Spinal cord (tissue), 10 donors: ENCODE results near the gene GOLGA2. TPM values are rescaled to one million over a fixed set of nuclear protein-coding genes. Genes with fewer than 3 reads are reported as not detected.
A peak's percentile ranks its signal among the peaks of the same experiment; 100 is the strongest.

Experiments
- DNase-seq, 6 donors: peaks; one replicate each; pipeline versions ENCODE4 v3.0.0 to v3.0.0-alpha.2; 2013 to 2015; ENCODE audit warnings: low spot score in 6 of 6, low read depth in 4 of 6
- H3K27ac ChIP-seq: one replicate; pipeline ENCODE4 v1.5.1; 2013; ENCODE audit warnings: low read depth, low read length, control low read depth
- H3K27me3 ChIP-seq: one replicate; pipeline ENCODE4 v1.6.1; 2013; ENCODE audit warnings: low read length; ENCODE audit not compliant: control insufficient read depth, insufficient read depth
- H3K36me3 ChIP-seq: one replicate; pipeline ENCODE4 v1.6.1; 2013; ENCODE audit warnings: low read length; ENCODE audit not compliant: control insufficient read depth, insufficient read depth
- H3K4me1 ChIP-seq: one replicate; pipeline ENCODE4 v1.6.1; 2013; ENCODE audit warnings: low read length; ENCODE audit not compliant: control insufficient read depth, insufficient read depth
- H3K4me3 ChIP-seq: one replicate; pipeline ENCODE4 v1.5.1; 2013; ENCODE audit warnings: low read depth, low read length, control low read depth
- H3K9me3 ChIP-seq: one replicate; pipeline ENCODE4 v1.6.1; 2013; ENCODE audit warnings: low read length; ENCODE audit not compliant: control insufficient read depth, insufficient read depth
- WGBS: methylation state at CpG from one replicate; pipeline ENCODE4 v1.1.5; 2013; ENCODE audit warnings: missing lambda C conversion rate; ENCODE audit not compliant: insufficient coverage; 5-methylcytosine and 5-hydroxymethylcytosine counted together
- polyA plus RNA-seq, 2 donors: library from polyadenylated mRNA; unstranded; fragments of 120-200 nt; gene quantifications; one replicate each; pipeline ENCODE4 v1.2.1, GENCODE V29; 2013; ENCODE audit not compliant: insufficient read length in 2 of 2
- small RNA-seq: library from RNA; depleted of rRNA; stranded (forward); fragments of <200 nt; gene quantifications from one replicate; pipeline ENCODE3, GENCODE V24; 2014; ENCODE audit warnings: low replicate concordance
- total RNA-seq, 2 donors: library from RNA; depleted of rRNA in 1 of 2; stranded (reverse); fragments of 120-200 nt in 1 of 2; fragments of >200 nt in 1 of 2; gene quantifications; one replicate each; pipeline versions ENCODE4 v1.2.3 to v1.2.4, GENCODE V29; 2013 to 2014
- donor health status: healthy.

Gene GOLGA2
- total and polyA plus RNA-seq, 4 donors: 70.6 to 119 (median 86.0) TPM

DNA sequence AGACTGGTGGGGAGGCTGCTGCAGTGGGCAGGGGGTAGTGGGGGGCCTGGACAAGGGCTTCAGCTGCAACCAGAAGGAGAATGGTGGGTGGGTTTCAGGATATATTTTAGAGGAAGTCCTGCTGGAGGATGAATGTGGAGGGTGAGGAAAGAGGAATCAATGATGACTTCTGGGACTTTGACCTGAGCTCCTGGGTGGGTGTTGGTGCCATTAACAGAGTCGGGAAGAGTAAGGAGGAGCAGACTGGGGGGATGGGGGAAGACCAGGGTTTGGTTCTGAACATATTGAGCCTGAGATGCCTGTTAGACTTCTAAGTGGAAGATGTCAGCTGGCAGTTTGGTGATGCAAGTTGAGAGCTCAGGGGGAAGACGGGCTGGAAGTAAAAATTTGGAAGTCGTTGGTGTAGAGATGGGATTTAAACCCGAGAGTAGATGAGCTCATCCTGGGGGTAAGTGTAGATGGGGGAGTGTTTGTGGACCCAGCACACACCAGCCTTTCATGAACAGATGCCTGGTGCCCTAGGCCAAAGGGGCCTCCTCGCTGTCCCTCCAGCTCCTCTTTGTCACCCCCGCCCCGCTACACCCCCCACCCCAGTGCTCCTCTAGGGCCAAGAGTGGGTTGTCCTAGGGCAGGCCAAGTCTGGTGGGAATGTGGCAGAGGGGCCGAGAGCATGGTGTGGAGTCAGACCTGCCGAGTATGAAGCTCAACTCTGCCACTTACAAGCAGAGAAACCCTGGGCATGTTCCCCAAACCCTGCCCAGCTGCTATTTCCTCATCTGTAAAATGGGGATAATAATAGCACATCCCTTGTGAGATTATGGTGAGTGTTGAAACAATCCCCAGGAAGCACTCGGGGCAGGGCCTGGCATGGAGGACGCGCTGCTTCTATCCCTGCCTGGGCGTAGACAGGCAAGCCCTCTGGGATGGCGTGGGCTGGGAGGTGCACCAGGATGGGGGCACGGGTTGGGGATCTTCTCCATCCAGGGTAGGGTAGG is 68.6 kb downstream of the GOLGA2 start:
- H3K27ac ChIP-seq: no peak overlapping the region
- WGBS: 82% methylated on average over 9 of the region's 15 CpGs

DNA sequence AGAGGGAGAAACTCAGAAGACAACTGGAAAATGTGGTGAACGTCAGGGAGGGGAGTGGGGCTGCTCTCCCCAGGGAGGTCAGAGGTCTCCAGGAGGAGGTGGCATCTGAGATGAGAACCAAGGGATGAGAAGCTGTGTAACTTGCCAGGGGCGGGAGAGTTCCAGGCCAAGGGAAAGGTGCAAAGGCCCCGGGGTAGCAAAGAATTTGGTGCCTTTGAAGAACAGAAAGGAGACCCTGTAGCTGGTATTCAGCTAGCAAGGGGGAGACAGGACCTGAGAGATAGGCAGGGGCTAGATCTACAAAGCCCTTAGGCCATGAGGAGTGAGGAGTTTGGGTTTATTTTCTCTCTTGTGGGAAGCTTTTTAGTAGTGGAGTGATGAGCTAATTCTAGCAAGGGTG is 69.3 kb downstream of the GOLGA2 start:
- no peak for DNase-seq
- H3K9me3 ChIP-seq: no peaks in the 10 kb centered on the region
- peaks cover 3% of the 10 kb centered on the region for H3K27me3 ChIP-seq
- H3K36me3 ChIP-seq: peaks cover 37% of the 10 kb centered on the region
- H3K27ac ChIP-seq: no peak overlapping the region
- H3K4me1 ChIP-seq: peaks cover 30% of the 10 kb centered on the region
- WGBS: 87% methylated on average over 3 of the region's 3 CpGs
- no peak overlapping the region for H3K4me3 ChIP-seq

More for the DNA sequence above, 68.6 kb downstream of the GOLGA2 start:
- Histone ChIP-seq H3K27me3 (peaks cover 3% of the 10 kb centered on the region), H3K4me1 (peaks cover 30% of the 10 kb centered on the region), H3K9me3 (no peaks in the 10 kb centered on the region), H3K4me3 (no peak overlapping the region), H3K36me3 (peaks cover 39% of the 10 kb centered on the region)
- DNase-seq: no peak

Small RNA genes within 50 kb of the gene (small RNA-seq; reads per million reads assigned to genes)
- gene MIR199B (757 reads per million, percentile 99 among the genes with 10 or more reads in this experiment), gene MIR3154 (not detected)

Other genes with a start within 250 kb of the GOLGA2 start
- 10 to 100 TPM in 1 of 2 donors, 1 to 10 TPM in 1; 7.2 to 11.1 TPM for gene NAIF1, start 208.7 kb downstream of the GOLGA2 start, total RNA-seq
- gene NAIF1, start 208.7 kb downstream of the GOLGA2 start, polyA plus RNA-seq: 10 to 100 TPM; 11.0 to 13.3 TPM
- gene SLC25A25, start 207.8 kb downstream of the GOLGA2 start, total RNA-seq: 10 to 100 TPM; 28.2 to 34.5 TPM
- 10 to 100 TPM; 39.0 to 47.7 TPM for gene SLC25A25, start 207.8 kb downstream of the GOLGA2 start, polyA plus RNA-seq
- gene PTGES2, start 148.3 kb downstream of the GOLGA2 start, total RNA-seq: 10 to 100 TPM; 39.1 to 47.4 TPM
- 10 to 100 TPM; 78.4 to 88.9 TPM for gene PTGES2, start 148.3 kb downstream of the GOLGA2 start, polyA plus RNA-seq
- gene LCN2, start 126.6 kb downstream of the GOLGA2 start, total RNA-seq: 10 to 100 TPM in 1 of 2 donors, under 1 TPM in 1; 0.28 to 14.1 TPM
- gene LCN2, start 126.6 kb downstream of the GOLGA2 start, polyA plus RNA-seq: under 1 TPM in 1 of 2 donors, not detected in 1; 0.29 TPM
- gene BBLN, start 115.7 kb downstream of the GOLGA2 start, total RNA-seq: 100 to 1,000 TPM in 1 of 2 donors, 10 to 100 TPM in 1; 35.6 to 144 TPM
- 100 to 1,000 TPM; 203 to 210 TPM for gene BBLN, start 115.7 kb downstream of the GOLGA2 start, polyA plus RNA-seq
- gene CIZ1, start 84.4 kb downstream of the GOLGA2 start, total RNA-seq: 10 to 100 TPM; 18.5 to 47.8 TPM
- 100 to 1,000 TPM; 134 to 157 TPM for gene CIZ1, start 84.4 kb downstream of the GOLGA2 start, polyA plus RNA-seq
- 100 to 1,000 TPM in 1 of 2 donors, 10 to 100 TPM in 1; 44.6 to 181 TPM for gene DNM1, start 72.6 kb downstream of the GOLGA2 start, total RNA-seq
- gene DNM1, start 72.6 kb downstream of the GOLGA2 start, polyA plus RNA-seq: 100 to 1,000 TPM; 265 to 410 TPM
- gene SWI5, start 269 bp upstream of the GOLGA2 start, total RNA-seq: 10 to 100 TPM; 14.1 to 41.2 TPM
- 10 to 100 TPM; 22.6 to 27.5 TPM for gene SWI5, start 269 bp upstream of the GOLGA2 start, polyA plus RNA-seq
- gene TRUB2, start 46.4 kb upstream of the GOLGA2 start, total RNA-seq: 10 to 100 TPM; 20.5 to 34.8 TPM
- gene TRUB2, start 46.4 kb upstream of the GOLGA2 start, polyA plus RNA-seq: 10 to 100 TPM; 44.7 to 46.3 TPM
- 10 to 100 TPM; 20.6 to 60.4 TPM for gene COQ4, start 46.8 kb upstream of the GOLGA2 start, total RNA-seq
- 10 to 100 TPM; 73.0 to 94.9 TPM for gene COQ4, start 46.8 kb upstream of the GOLGA2 start, polyA plus RNA-seq
- 10 to 100 TPM; 23.1 to 36.3 TPM for gene SLC27A4, start 64.5 kb upstream of the GOLGA2 start, total RNA-seq
- 10 to 100 TPM; 53.7 to 56.8 TPM for gene SLC27A4, start 64.5 kb upstream of the GOLGA2 start, polyA plus RNA-seq
- 10 to 100 TPM; 28.4 to 47.2 TPM for gene URM1, start 95.4 kb upstream of the GOLGA2 start, total RNA-seq
- gene URM1, start 95.4 kb upstream of the GOLGA2 start, polyA plus RNA-seq: 10 to 100 TPM; 79.4 to 80.6 TPM
- 10 to 100 TPM; 27.5 to 32.5 TPM for gene CERCAM, start 144.8 kb upstream of the GOLGA2 start, total RNA-seq
- 10 to 100 TPM; 48.6 to 74.1 TPM for gene CERCAM, start 144.8 kb upstream of the GOLGA2 start, polyA plus RNA-seq
- gene ODF2, start 180.0 kb upstream of the GOLGA2 start, total RNA-seq: 10 to 100 TPM; 21.2 to 56.3 TPM
- gene ODF2, start 180.0 kb upstream of the GOLGA2 start, polyA plus RNA-seq: 10 to 100 TPM; 44.1 to 67.8 TPM
- 10 to 100 TPM; 14.8 to 27.8 TPM for gene GLE1, start 228.7 kb upstream of the GOLGA2 start, total RNA-seq
- 10 to 100 TPM; 20.8 to 21.1 TPM for gene GLE1, start 228.7 kb upstream of the GOLGA2 start, polyA plus RNA-seq